Activated CD4-positive, alpha-beta memory T cell treated with anti-CD3 and anti-CD28 coated beads for 36 hours (primary cell): ENCODE results near the gene DMAC2. TPM values are rescaled to one million over a fixed set of nuclear protein-coding genes. Genes with fewer than 3 reads are reported as not detected.

Experiments used
- CTCF ChIA-PET: fragments of 350-600 bp; sonication (Branson Sonifier 250); formaldehyde crosslinking; loops from one replicate; lab custom pipeline; 2021; ENCODE audit warnings: antibody characterized with exemption, inconsistent platforms; lab: Charles Lee
- POLR2A ChIA-PET: fragments of 350-600 bp; sonication (Branson Sonifier 250); formaldehyde crosslinking; loops from one replicate; lab custom pipeline; 2021; ENCODE audit warnings: antibody characterized with exemption; lab: Charles Lee
- DNase-seq: peaks from one replicate; pipeline ENCODE4 v3.0.0-alpha.2; 2020
- H3K27ac Mint-ChIP-seq: one replicate; pipeline ENCODE4 v1.8.0; 2021; ENCODE audit warnings: mixed read lengths
- H3K27me3 Mint-ChIP-seq: one replicate; pipeline ENCODE4 v1.8.0; 2021; ENCODE audit warnings: mixed read lengths
- H3K36me3 Mint-ChIP-seq: one replicate; pipeline ENCODE4 v1.8.0; 2021; ENCODE audit warnings: mixed read lengths
- H3K4me1 Mint-ChIP-seq: one replicate; pipeline ENCODE4 v1.8.0; 2021; ENCODE audit warnings: low read depth, mixed read lengths
- H3K4me3 Mint-ChIP-seq: one replicate; pipeline ENCODE4 v1.8.0; 2021; ENCODE audit warnings: mild to moderate bottlenecking, mixed read lengths
- H3K9me3 Mint-ChIP-seq: one replicate; pipeline ENCODE4 v1.8.0; 2021; ENCODE audit warnings: mixed read lengths
- intact Hi-C: fragments of 100-400 bp; cut with micrococcal nuclease; formaldehyde crosslinking; loops from one replicate; pipeline ENCODE4 v1.15.1; 2023
- total RNA-seq, 2 experiments: library from RNA; stranded (reverse); gene quantifications; one replicate each; pipeline ENCODE4 v1.2.3, GENCODE V29; 2021

DMAC2 gene
- total RNA-seq, 2 experiments from 2014 or later: 47.5 to 47.8 TPM

DNA sequence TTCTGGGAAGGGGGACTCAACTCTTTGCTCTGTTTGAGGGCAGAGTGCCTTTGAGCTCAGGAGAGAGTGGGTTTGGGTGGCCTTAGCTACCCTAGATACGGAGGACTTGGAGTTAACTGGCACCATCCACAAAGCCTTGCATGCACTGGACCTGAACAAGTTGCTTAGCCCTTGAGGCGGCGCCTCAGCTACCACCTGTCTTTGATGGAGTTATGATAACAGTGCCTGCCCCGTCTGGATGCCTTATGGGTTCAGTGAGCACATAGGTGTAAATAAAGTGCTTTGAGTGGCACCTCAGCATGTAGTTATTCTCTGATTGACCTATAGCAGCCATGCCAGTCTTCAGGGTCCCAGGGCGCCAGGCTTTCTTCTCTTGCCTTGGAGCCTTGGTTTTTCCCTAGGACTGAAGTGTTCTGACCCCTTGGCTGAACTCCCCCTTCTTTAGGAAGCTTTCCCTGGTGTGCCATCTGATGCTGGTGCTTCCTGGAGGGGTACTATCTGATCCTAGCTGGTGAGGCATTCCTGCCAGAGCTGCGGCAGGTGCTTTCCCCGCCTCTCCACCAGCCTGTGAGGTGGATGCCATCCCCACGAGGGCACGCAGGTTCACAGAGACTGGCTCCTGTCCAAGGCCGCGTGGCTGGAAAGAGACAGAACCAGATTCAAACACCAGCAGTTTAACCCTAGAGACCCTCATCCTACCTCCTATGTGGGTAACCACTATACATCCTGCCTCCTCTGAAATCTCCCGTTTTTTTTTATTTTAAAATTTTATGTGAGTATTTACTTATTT lies 36.3 kb downstream of the DMAC2 start:
- ChIA-PET CTCF (interaction anchor here (0.6 to 1.2 kb wide), 2 partner anchors 160 to 169 kb away, joined by 3 to 4 read pairs; no protein-coding TSS in a partner anchor), POLR2A (no interaction called here)
- intact Hi-C loops: no loop called here
- no peaks in the 10 kb centered on the region for H3K27me3 Mint-ChIP-seq
- H3K4me1 Mint-ChIP-seq: peaks cover 19% of the 10 kb centered on the region
- no peaks in the 10 kb centered on the region for H3K9me3 Mint-ChIP-seq
- no peaks in the 10 kb centered on the region for H3K36me3 Mint-ChIP-seq
- no peak overlapping the region for H3K4me3 Mint-ChIP-seq
- DNase-seq: no peak
- peak overlapping the region; percentile 42 for H3K27ac Mint-ChIP-seq

- Mint-ChIP-seq H3K27me3 (no peaks in the 10 kb centered on the region), H3K27ac (no peak overlapping the region), H3K4me1 (peaks cover 27% of the 10 kb centered on the region), H3K9me3 (no peaks in the 10 kb centered on the region), H3K36me3 (no peaks in the 10 kb centered on the region), H3K4me3 (no peak overlapping the region)
- ChIA-PET POLR2A (no interaction called here), CTCF (interaction anchor here (1.2 kb wide), 1 partner anchor 162 kb away, joined by 4 read pairs; no protein-coding TSS in a partner anchor)
- no peak for DNase-seq
- intact Hi-C loops: no loop called here
Observed at GRCh38 chr19:41402010-41402409, 37.7 kb downstream of the DMAC2 start.

DNA sequence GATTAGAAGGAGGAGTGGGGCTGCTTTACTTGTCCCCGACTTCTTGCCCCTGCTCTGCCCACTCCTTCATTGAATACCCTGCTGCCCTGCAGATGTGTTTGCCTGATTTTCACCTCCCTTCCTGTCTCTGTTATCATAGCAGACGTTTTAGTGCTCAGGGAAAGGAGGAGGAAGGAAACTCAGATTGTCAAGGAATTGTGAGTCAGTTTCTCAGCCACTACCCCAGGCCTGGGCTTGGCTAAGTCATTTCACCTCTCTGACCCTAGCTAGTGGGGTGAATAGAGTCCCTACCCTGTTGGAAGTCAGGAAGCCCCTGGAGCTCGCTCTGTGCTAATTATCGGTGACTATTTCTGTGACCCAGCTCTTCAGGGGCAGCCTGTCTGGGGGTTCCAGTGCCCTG lies 38.2 kb downstream of the DMAC2 start:
- no peak overlapping the region for H3K4me3 Mint-ChIP-seq
- ChIA-PET CTCF (interaction anchor here (0.5 kb wide), 1 partner anchor 139 kb away, joined by 3 read pairs; no protein-coding TSS in a partner anchor), POLR2A (no interaction called here)

DNA sequence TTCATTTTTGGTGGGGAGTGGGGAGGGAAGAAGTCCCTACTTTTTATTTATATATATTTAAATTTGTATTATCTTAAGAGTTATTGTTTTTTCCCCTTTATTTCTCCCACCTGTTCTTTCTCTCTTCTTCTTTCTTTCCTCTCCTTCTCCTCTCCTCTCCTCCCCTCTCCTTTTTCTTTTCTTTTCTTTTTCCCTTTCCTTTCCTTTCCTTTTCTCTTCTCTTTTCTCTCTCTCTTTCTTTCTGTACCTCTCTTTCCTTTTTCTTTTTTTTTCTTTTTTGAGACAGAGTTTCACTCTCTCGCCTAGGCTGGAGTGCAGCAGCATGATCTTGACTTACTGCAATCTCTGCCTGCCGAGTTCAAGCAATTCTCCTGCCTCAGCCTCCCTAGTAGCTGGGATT lies 40.2 kb downstream of the DMAC2 start:
- Mint-ChIP-seq H3K27ac (no peak overlapping the region), H3K27me3 (no peaks in the 10 kb centered on the region), H3K4me1 (peaks cover 41% of the 10 kb centered on the region), H3K9me3 (no peaks in the 10 kb centered on the region), H3K36me3 (peaks cover 2% of the 10 kb centered on the region), H3K4me3 (no peak overlapping the region)
- intact Hi-C loops: no loop called here
- ChIA-PET CTCF (interaction anchor here (0.5 kb wide), 1 partner anchor 709 kb away, joined by 3 read pairs; no protein-coding TSS in a partner anchor), POLR2A (no interaction called here)
- no peak for DNase-seq

More for the DNA sequence above, 38.2 kb downstream of the DMAC2 start:
- Mint-ChIP-seq H3K4me1 (peaks cover 29% of the 10 kb centered on the region), H3K9me3 (no peaks in the 10 kb centered on the region), H3K27me3 (no peaks in the 10 kb centered on the region), H3K36me3 (no peaks in the 10 kb centered on the region), H3K27ac (no peak overlapping the region)
- intact Hi-C loops: no loop called here
- no peak for DNase-seq

GRCh38 chr19:41399091-41399490 lies 40.6 kb downstream of the DMAC2 start:
- CTCF ChIA-PET: interaction anchor here (0.5 to 1.2 kb wide), 3 partner anchors 41 to 710 kb away, joined by 3 to 4 read pairs (median 3); partner anchors contain the start of gene DMAC2
- Mint-ChIP-seq H3K36me3 (peaks cover 2% of the 10 kb centered on the region), H3K4me1 (peaks cover 41% of the 10 kb centered on the region), H3K4me3 (peak overlapping the region; percentile 96), H3K27me3 (no peaks in the 10 kb centered on the region), H3K9me3 (no peaks in the 10 kb centered on the region), H3K27ac (no peak overlapping the region)
- intact Hi-C loops: no loop called here
- no peak for DNase-seq
- POLR2A ChIA-PET: interaction anchor here (0.6 kb wide), 1 partner anchor 42 kb away, joined by 4 read pairs; no protein-coding TSS in a partner anchor

DNA sequence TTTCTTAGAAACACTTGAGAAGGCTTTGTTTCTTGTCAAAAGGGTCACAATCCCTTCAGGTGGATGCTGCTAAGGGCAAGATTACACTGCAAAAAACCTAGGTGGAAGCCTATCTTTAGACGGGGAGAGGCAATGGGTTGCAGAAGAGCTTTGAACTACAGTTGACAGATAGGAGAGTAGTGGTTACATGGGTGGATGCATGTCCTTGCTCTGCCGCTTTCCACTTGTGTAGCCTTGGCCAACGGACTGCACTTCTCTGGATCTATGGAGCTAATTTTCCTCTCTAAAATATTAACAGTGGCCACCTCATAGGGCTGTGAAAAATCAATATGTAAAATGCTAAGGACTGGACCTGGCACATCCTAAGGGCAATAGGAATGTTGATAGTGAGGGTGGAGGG lies 41.1 kb downstream of the DMAC2 start:
- H3K4me3 Mint-ChIP-seq: peak overlapping the region; percentile 96
- H3K9me3 Mint-ChIP-seq: no peaks in the 10 kb centered on the region
- peaks cover 4% of the 10 kb centered on the region for H3K36me3 Mint-ChIP-seq
- H3K4me1 Mint-ChIP-seq: peaks cover 41% of the 10 kb centered on the region
- DNase-seq: no peak
- no peak overlapping the region for H3K27ac Mint-ChIP-seq
- no peaks in the 10 kb centered on the region for H3K27me3 Mint-ChIP-seq
- CTCF ChIA-PET: interaction anchor here (0.8 to 1.2 kb wide), 3 partner anchors 33 to 199 kb away, joined by 3 to 4 read pairs (median 3); partner anchors contain the start of gene DMAC2
- intact Hi-C loops: no loop called here
- POLR2A ChIA-PET: interaction anchor here (0.6 kb wide), 2 partner anchors 42 to 211 kb away, joined by 3 to 4 read pairs; no protein-coding TSS in a partner anchor

GRCh38 chr19:41398050-41398418 lies 41.7 kb downstream of the DMAC2 start:
- POLR2A ChIA-PET: interaction anchor here (0.6 kb wide), 1 partner anchor 210 kb away, joined by 3 read pairs; no protein-coding TSS in a partner anchor
- intact Hi-C loops: no loop called here
- H3K9me3 Mint-ChIP-seq: no peaks in the 10 kb centered on the region

GRCh38 chr19:41397086-41398049 lies 42.3 kb downstream of the DMAC2 start, which contains the start of the genes BCKDHA and EXOSC5:
BCKDHA (plus strand) TSS chr19:41397818; CDS start chr19:41397828, 10 bp downstream.
EXOSC5 (minus strand) TSS chr19:41397359; CDS start chr19:41397328, 31 bp downstream.
- peak within 1 kb of the TSS; percentile 96 for H3K4me3 Mint-ChIP-seq
- intact Hi-C loops: loop anchor here (1.0 to 2.0 kb wide), 5 partner anchors 33 to 681 kb away; partner anchors contain the start of genes B9D2, COQ8B, DMAC2 and TGFB1
- peak within 1 kb of the TSS; percentile 98 for H3K27ac Mint-ChIP-seq
- no peaks in the 10 kb centered on the region for H3K9me3 Mint-ChIP-seq
- peak; percentile 99 for DNase-seq
- CTCF ChIA-PET: interaction anchor here (0.8 kb wide), 1 partner anchor 32 kb away, joined by 3 read pairs; no protein-coding TSS in a partner anchor
- H3K27me3 Mint-ChIP-seq: no peaks in the 10 kb centered on the region
- H3K4me1 Mint-ChIP-seq: peaks cover 41% of the 10 kb centered on the region
- POLR2A ChIA-PET: no interaction called here
- peaks cover 4% of the 10 kb centered on the region for H3K36me3 Mint-ChIP-seq

More at GRCh38 chr19:41398050-41398418, 41.7 kb downstream of the DMAC2 start:
- H3K4me3 Mint-ChIP-seq: peak overlapping the region; percentile 96
- peaks cover 4% of the 10 kb centered on the region for H3K36me3 Mint-ChIP-seq
- no peaks in the 10 kb centered on the region for H3K27me3 Mint-ChIP-seq
- CTCF ChIA-PET: interaction anchor here (0.8 to 1.2 kb wide), 3 partner anchors 32 to 199 kb away, joined by 3 to 4 read pairs (median 3); partner anchors contain the start of gene DMAC2
- H3K27ac Mint-ChIP-seq: peak overlapping the region; percentile 98
- H3K4me1 Mint-ChIP-seq: peaks cover 41% of the 10 kb centered on the region
- DNase-seq: no peak

- H3K4me3 Mint-ChIP-seq: no peak overlapping the region
- peaks cover 36% of the 10 kb centered on the region for H3K4me1 Mint-ChIP-seq
- H3K27ac Mint-ChIP-seq: no peak overlapping the region
- no peaks in the 10 kb centered on the region for H3K27me3 Mint-ChIP-seq
- intact Hi-C loops: no loop called here
- ChIA-PET CTCF (no interaction called here), POLR2A (interaction anchor here (1.2 kb wide), 1 partner anchor 9 kb away, joined by 5 read pairs; no protein-coding TSS in a partner anchor)
- no peak for DNase-seq
- peaks cover 7% of the 10 kb centered on the region for H3K36me3 Mint-ChIP-seq
- H3K9me3 Mint-ChIP-seq: no peaks in the 10 kb centered on the region
Observed at GRCh38 chr19:41395355-41395754, 44.4 kb downstream of the DMAC2 start.

GRCh38 chr19:41392775-41393174 lies 46.9 kb downstream of the DMAC2 start:
- ChIA-PET POLR2A (no interaction called here), CTCF (no interaction called here)
- H3K9me3 Mint-ChIP-seq: no peaks in the 10 kb centered on the region
- intact Hi-C loops: no loop called here
- peaks cover 10% of the 10 kb centered on the region for H3K36me3 Mint-ChIP-seq
- H3K4me3 Mint-ChIP-seq: no peak overlapping the region
- H3K27me3 Mint-ChIP-seq: no peaks in the 10 kb centered on the region
- H3K4me1 Mint-ChIP-seq: peaks cover 17% of the 10 kb centered on the region
- H3K27ac Mint-ChIP-seq: no peak overlapping the region
- no peak for DNase-seq

DNA sequence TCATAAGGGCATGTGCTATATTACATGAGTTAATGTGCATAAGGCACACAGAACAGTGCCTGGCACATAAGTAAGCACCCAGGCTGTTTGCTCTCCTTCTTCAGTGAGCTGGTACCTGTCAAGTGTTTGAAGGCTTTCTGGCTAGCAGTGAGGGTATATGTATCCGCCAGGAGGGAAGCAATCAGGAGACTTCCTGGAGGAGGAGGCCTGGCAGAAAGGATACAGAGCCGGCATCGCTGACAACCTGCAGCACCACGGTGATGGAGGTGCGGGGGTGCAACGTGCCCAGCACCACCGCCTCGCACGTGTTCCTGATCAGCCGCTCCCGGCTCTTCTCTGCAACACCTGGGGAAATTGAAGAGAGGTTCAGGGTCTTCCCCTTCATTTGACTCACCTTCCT lies 48.1 kb downstream of the DMAC2 start:
- H3K27me3 Mint-ChIP-seq: no peaks in the 10 kb centered on the region
- ChIA-PET POLR2A (no interaction called here), CTCF (no interaction called here)
- peaks cover 11% of the 10 kb centered on the region for H3K36me3 Mint-ChIP-seq
- H3K27ac Mint-ChIP-seq: no peak overlapping the region
- no peaks in the 10 kb centered on the region for H3K9me3 Mint-ChIP-seq
- no peak overlapping the region for H3K4me3 Mint-ChIP-seq
- no peak for DNase-seq
- intact Hi-C loops: no loop called here
- peaks cover 14% of the 10 kb centered on the region for H3K4me1 Mint-ChIP-seq
